Testis (tissue), 3 donors: ENCODE results near the gene VWA2. TPM values are rescaled to one million over a fixed set of nuclear protein-coding genes. Genes with fewer than 3 reads are reported as not detected.
A peak's percentile ranks its signal among the peaks of the same experiment; 100 is the strongest.

Source experiments
- DNase-seq: peaks from one replicate; pipeline ENCODE4 v3.0.0-alpha.2; 2019
- H3K27ac ChIP-seq, 2 donors: fragments of 200-600 bp; sonication (generic); one replicate each; pipeline ENCODE4 v1.5.1; 2019
- H3K27me3 ChIP-seq: fragments of 200-600 bp; sonication (generic); one replicate; pipeline ENCODE4 v1.5.1; 2019
- H3K36me3 ChIP-seq: fragments of 200-600 bp; sonication (generic); one replicate; pipeline ENCODE4 v1.5.1; 2017; ENCODE audit warnings: low read depth; ENCODE audit errors: missing control alignments
- H3K4me1 ChIP-seq: fragments of 200-600 bp; sonication (generic); one replicate; pipeline ENCODE4 v1.5.1; 2019
- H3K4me3 ChIP-seq, 2 donors: fragments of 200-600 bp; sonication (generic); one replicate each; pipeline ENCODE4 v1.5.1; 2017 to 2019
- H3K9me3 ChIP-seq: fragments of 200-600 bp; sonication (generic); one replicate; pipeline ENCODE4 v1.5.1; 2017
- POLR2A ChIP-seq: fragments of 450-650 bp; IDR thresholded peaks from one replicate; pipeline ENCODE4 v1.6.1; 2017; ENCODE audit warnings: antibody characterized with exemption, mild to moderate bottlenecking, moderate library complexity
- WGBS, 2 donors: methylation state at CpG; one replicate each; pipeline ENCODE4 v1.1.5; 2018; 5-methylcytosine and 5-hydroxymethylcytosine counted together
- intact Hi-C: fragments of 100-400 bp; cut with DNase I; formaldehyde crosslinking; loops from one replicate; pipeline ENCODE4 v1.15.1; 2023; ENCODE audit warnings: low total_unique reads
- polyA plus RNA-seq: library from polyadenylated mRNA; stranded (reverse); fragments of 350-450 nt; fragmentation: Illumina TruSeq; extraction: RNeasy Lipid Tissue Mini Kit (QIAGEN cat#74804); gene quantifications from one replicate; pipeline ENCODE4 v1.2.3, GENCODE V29; 2014; ENCODE audit warnings: low read depth, low replicate concordance; ENCODE audit not compliant: insufficient read depth
- total RNA-seq, 2 donors: library from RNA; depleted of rRNA; stranded (reverse); fragments of >200 nt; gene quantifications; one replicate each; pipeline ENCODE4 v1.2.3, GENCODE V29; 2016
- TF ChIP-seq, protein P1 (sequence below), 3 experiments: fragments of 450-650 bp in 2 of 3; fragments of 200-600 bp in 1 of 3; sonication (generic) in 1 of 3; IDR thresholded peaks; one replicate each; pipeline ENCODE4 v1.5.1; 2016 to 2019; ENCODE audit warnings: antibody characterized with exemption in 3 of 3, mild to moderate bottlenecking in 2 of 3, moderate library complexity in 1 of 3

The VWA2 gene
- total and polyA plus RNA-seq, 3 donors from 2014 or later: 2.4 to 2.6 (median 2.4) TPM

DNA sequence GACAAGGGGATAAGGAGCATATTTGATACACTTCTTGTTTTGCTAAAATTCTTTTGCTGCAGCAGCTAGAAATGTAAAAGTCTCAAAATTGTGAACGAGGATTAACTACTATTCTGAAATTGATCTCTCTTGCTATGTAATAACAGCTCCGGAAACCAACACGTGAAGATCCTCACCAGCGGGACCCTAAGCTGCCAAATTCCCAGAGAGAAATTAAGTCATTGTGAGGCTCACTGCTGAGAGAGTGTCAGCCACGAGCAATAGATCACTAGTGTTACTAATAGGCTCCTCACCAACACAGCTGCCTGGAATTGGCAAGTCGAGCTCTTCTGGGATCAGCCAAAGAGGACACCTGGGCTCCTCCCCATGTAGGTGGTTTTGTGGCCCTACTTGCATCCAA is 5.6 kb upstream of the VWA2 start:
- Histone ChIP-seq H3K4me1 (no peaks in the 10 kb centered on the region), H3K27ac (no peak overlapping the region), H3K27me3 (no peaks in the 10 kb centered on the region), H3K36me3 (no peaks in the 10 kb centered on the region), H3K4me3 (no peak overlapping the region), H3K9me3 (no peaks in the 10 kb centered on the region)
- intact Hi-C loops: no loop called here
- no peak for TF ChIP-seq POLR2A
- TF ChIP-seq, protein P1, sequence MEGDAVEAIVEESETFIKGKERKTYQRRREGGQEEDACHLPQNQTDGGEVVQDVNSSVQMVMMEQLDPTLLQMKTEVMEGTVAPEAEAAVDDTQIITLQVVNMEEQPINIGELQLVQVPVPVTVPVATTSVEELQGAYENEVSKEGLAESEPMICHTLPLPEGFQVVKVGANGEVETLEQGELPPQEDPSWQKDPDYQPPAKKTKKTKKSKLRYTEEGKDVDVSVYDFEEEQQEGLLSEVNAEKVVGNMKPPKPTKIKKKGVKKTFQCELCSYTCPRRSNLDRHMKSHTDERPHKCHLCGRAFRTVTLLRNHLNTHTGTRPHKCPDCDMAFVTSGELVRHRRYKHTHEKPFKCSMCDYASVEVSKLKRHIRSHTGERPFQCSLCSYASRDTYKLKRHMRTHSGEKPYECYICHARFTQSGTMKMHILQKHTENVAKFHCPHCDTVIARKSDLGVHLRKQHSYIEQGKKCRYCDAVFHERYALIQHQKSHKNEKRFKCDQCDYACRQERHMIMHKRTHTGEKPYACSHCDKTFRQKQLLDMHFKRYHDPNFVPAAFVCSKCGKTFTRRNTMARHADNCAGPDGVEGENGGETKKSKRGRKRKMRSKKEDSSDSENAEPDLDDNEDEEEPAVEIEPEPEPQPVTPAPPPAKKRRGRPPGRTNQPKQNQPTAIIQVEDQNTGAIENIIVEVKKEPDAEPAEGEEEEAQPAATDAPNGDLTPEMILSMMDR (IDR thresholded peaks at IDR 0.05): no peak
- no peak for DNase-seq
- 59 to 69% methylated on average over 6 of the region's 6 CpGs for WGBS, 2 donors

DNA sequence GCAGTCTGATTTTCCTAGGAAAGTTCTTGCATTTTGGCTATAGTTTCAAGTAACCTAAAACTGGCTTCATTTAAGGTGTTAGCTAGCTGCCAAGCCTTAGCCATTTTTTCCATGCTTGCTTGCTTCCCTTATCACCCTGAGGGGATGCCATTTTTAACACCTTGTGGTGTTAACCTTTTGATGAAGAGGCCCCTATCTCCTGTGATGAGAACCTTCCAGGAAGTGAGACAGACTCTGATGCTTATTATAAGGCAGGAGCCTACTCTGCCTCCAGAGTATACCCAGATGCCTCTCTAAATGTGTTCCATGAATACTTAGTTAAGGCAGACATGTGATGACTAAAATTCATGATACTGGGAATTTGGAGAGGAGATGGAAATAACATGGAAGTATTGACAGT is 4.9 kb upstream of the VWA2 start:
- Histone ChIP-seq H3K36me3 (no peaks in the 10 kb centered on the region), H3K27ac (no peak overlapping the region), H3K27me3 (no peaks in the 10 kb centered on the region), H3K4me1 (peaks cover 4% of the 10 kb centered on the region), H3K9me3 (no peaks in the 10 kb centered on the region), H3K4me3 (no peak overlapping the region)
- TF ChIP-seq, protein P1 (IDR thresholded peaks at IDR 0.05): no peak
- TF ChIP-seq POLR2A: no peak
- intact Hi-C loops: no loop called here
- DNase-seq: no peak

DNA sequence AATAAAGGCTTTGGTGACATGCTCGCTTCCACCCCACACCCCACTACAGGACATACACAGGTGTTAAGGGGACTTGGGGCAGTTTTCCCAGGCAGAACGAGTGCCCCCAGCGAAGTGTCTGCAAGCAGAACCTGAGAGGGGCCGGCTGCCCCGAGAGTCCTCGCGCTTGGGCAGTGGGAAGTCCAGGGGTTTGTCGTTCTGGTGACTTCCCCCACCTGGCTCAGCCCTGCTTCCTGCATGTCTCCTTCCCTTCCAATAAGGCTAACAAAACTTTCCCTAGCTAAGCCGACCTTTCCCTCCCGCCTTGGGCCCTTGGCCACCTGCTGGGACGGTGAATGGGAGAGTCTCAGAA is 916 bp downstream of the VWA2 start:
- Histone ChIP-seq H3K9me3 (no peaks in the 10 kb centered on the region), H3K4me1 (peaks cover 7% of the 10 kb centered on the region), H3K36me3 (no peaks in the 10 kb centered on the region), H3K27ac (no peak overlapping the region), H3K27me3 (no peaks in the 10 kb centered on the region), H3K4me3 (peak overlapping the region; percentile 25 to 50)
- intact Hi-C loops: no loop called here
- TF ChIP-seq POLR2A: no peak
- TF ChIP-seq, protein P1 (IDR thresholded peaks at IDR 0.05): no peak
- WGBS, 2 donors: 49 to 71% methylated on average over 10 to 11 of the region's 11 CpGs
- DNase-seq: no peak

DNA sequence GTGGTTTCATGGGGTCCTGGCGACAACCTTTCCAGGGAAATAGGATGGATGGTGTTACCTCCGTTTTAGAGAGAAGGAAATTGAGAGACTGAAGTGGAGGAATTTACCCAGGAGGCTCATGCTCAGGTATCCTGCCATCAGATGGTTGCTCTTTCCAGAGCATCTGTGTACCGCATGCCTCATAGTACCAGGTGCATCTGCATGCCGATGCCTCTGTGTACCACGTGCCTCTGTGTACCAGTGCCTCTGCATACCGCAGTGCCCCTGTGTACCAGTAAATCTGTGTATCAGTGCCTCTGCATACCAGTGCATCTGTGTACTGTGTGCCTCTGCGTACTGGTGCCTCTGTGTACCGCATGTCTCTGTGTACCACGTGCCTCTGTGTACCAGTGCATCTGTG is 3.2 kb downstream of the VWA2 start:
- no peak for TF ChIP-seq POLR2A
- TF ChIP-seq, protein P1 (IDR thresholded peaks at IDR 0.05): no peak
- no peak overlapping the region for H3K4me3 ChIP-seq
- DNase-seq: no peak
- H3K27me3 ChIP-seq: no peaks in the 10 kb centered on the region
- no peaks in the 10 kb centered on the region for H3K36me3 ChIP-seq
- intact Hi-C loops: no loop called here
- no peaks in the 10 kb centered on the region for H3K9me3 ChIP-seq
- no peak overlapping the region for H3K27ac ChIP-seq
- WGBS, 2 donors: 92 to 93% methylated on average over 9 of the region's 9 CpGs
- peaks cover 7% of the 10 kb centered on the region for H3K4me1 ChIP-seq

DNA sequence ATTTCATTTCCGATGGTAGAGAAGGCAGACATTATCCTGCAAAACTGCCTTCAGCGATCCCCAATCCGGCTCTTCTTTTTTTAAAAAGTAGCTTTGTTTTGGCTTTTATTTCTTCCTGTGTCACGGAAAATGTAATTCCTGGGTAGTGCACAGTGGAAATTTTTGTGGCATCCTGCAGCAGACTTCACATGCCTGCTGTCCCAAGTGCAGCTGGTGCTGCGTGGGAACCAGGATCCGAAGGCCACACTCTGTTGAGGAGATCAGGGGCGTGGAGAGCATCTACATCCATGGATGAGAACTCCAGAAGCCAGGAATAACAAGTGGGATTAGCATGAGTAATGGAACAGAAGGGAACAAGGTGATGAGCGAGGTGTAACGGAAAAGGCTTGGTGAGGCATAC is 4.6 kb downstream of the VWA2 start:
- DNase-seq: no peak
- H3K4me3 ChIP-seq: no peak overlapping the region
- no peaks in the 10 kb centered on the region for H3K36me3 ChIP-seq
- no peaks in the 10 kb centered on the region for H3K9me3 ChIP-seq
- intact Hi-C loops: no loop called here
- H3K27me3 ChIP-seq: no peaks in the 10 kb centered on the region
- H3K27ac ChIP-seq: no peak overlapping the region
- peaks cover 7% of the 10 kb centered on the region for H3K4me1 ChIP-seq
- TF ChIP-seq POLR2A: no peak
- TF ChIP-seq, protein P1 (IDR thresholded peaks at IDR 0.05): no peak
- whole genome bisulfite sequencing, 2 donors: 64 to 72% methylated on average over 9 of the region's 9 CpGs
